GM21576 (cell line): Measurements from ENCODE around the gene FNBP1L.
"Not testable (repeated sequence)": the region's sequence is repeated elsewhere in the genome, so short reads cannot be mapped to it uniquely, and the experiment has no call there.

Experiments
- ATAC-seq: cut with Tn5 transposase; IDR thresholded peaks from one replicate; pipeline ENCODE4 v1.9.1; 2021; ENCODE audit warnings: mild to moderate bottlenecking, moderate library complexity; ENCODE audit not compliant: unreplicated experiment

FNBP1L gene

DNA sequence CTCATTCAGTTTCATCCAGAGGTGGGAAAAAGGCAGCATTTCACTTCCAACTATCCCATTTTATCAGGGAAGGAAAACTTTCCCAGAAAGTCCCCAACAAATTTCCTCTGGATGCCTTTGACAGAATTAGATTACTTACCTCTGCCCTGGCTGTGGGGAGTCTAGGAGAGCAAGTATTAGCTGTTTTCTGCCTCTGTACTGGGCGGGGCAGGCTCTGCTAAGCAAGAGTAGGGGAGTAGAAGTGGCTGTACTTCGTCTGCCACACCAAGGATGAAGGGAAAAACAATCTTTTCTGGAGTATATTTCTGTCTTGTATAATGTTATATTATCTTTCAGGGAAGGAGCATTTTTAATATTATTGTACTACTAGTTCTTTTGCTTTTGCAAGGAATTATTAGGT, 78.5 kb downstream of the FNBP1L start:
- no peak for ATAC-seq

DNA sequence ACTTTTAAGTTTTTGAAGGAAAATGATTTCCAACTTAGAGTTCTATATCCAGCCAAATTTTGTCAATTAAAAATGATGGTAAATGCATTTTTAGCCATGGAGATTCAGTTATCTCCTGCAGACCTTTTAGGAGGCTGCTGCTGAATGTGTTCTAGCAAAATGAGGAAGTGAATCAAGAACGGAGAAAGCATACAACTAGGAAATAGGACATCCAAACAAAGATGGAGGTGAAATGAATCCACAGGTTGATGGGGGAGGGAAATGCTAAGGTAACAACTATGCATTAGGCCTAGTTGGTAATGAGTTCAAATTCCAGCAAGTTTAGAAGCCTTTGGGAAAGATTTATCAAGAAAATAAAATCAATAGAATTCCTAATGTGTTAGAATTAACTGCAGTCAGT, 80.5 kb downstream of the FNBP1L start:
- ATAC-seq = no peak

DNA sequence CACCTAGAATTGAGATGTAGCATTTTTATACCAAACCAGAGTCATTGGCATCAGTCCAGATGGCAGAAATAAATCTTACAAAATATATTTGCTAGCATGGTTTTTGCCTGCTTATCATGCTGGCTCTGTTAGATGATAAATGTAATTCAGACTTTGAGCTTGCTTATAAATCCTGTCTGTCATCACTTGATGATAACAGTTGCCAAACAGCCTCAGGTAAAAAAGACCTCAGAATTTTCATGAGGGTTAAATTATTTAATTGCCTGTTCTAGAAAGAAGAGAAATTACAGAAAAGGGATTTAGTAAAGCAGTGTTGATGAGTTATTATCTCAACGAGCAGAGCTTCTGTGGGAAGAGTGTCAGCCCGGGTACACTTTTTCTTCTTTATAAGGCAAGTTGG, 83.3 kb downstream of the FNBP1L start:
- no peak for ATAC-seq

DNA sequence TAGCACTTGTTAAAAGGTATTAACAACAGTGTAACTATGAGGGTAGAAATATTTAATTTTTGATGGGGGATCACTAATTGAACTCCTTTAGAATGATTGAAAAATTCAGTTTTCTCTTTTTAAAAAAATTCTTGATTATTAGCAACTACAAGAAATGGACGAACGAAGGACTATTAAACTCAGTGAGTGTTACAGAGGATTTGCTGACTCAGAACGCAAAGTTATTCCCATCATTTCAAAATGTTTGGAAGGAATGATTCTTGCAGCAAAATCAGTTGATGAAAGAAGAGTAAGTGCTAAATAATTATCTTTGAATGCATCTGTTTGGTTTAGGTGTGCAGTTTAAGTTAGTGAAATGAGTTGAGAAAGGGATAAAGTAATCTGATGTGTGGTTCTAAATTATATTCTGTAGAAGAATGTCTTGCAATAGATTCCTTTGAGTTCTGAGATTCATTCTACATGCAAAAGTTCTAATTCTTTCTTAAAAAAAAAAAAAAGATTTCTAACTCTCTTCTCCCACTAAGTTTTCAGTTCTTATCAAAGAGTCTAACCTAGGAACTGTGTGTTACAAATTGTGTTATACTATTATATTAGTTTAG, 85.0 kb downstream of the FNBP1L start:
- no peak for ATAC-seq

DNA sequence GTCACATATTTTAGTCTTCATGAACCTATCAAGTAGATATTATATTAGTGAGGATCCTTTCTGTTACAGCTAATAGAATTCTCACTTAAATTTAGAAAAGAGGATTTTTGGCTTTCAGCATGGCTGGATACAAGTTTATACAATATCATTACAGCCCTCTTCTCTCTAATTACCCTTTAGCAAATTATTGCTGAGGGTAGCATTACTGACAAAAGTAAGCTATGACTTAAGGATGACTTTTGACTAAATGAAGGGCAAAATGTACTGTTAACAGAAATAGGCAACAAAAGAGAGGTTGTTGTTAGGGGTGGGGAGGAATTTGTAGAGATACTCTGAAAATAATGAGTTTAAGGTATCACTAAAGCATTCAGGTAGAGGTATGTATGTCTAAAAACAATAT, 85.8 kb downstream of the FNBP1L start:
- ATAC-seq = no peak

DNA sequence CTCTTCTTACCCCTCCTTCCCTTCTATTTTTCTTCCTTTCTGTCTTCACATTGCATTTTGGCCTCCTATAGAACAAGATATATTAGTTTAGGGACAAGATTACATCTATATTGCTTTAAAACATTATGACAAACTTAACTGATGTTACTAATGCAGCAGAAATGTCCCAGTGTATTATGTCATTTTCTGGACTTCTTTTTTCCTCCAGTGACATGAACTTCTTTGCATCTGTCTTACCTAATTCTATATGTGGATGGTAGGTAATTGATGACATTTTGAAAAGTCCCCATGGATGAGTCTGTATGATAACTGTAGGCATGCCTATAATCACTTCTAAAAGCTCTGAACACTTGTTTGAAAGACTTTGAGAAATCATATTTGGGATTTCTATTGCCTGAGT, 89.5 kb downstream of the FNBP1L start:
- ATAC-seq = no peak

DNA sequence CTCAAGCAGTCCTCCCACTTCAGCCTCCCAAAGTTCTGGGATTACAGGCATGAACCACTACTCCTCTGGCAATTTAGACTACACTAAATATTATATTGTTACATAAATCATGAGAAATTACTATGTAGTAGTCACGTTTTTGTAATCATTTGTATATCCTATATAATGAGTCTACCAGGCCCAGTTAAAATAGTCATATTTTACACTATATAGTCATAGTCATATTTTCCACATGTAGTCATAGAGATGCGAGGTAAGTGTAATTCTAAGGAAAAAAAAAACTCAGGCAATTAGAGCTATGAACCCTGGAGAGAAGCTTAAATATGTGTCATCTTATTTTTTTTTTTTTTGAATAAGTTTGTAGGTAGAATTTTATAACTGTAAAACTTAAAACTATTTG, 90.0 kb downstream of the FNBP1L start:
- ATAC-seq = no peak

DNA sequence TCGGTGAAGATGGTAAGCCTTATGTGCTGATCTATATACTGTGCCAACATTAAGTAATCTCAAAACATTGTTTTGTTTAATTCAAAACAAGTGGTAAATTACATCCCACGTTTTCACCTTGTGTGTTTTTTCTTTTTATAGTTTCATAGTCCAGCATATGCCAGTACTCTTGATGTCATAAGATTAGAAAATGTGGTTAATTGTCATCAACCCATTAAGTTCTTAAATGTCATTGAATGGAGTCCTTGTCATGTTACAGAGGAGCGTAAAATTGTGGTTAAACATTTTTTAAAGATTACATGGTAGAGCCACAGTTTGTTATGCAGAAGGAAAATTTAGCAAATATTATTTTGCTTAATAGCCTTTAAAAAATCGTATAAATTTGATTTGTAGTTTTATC, 93.1 kb downstream of the FNBP1L start:
- ATAC-seq = no peak

DNA sequence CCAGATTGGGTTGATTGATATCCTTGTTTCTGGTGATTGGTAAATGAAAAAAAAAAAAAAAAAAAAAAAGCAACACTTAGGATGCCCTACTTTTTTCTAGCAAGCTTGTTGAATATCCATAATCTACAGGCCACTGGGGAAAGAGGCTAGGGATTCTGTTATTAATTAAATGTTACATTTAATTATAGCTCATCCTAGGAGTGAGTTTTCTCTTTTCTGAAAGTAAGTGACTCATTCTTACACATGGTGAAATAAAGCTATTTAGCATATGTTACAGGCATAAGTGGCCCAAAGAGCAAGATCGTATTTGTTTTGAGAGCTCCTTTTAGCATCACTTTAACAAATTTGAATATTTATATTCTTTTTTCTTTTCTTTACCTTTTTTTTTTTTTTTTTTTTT, 94.5 kb downstream of the FNBP1L start:
- ATAC-seq = no peak

DNA sequence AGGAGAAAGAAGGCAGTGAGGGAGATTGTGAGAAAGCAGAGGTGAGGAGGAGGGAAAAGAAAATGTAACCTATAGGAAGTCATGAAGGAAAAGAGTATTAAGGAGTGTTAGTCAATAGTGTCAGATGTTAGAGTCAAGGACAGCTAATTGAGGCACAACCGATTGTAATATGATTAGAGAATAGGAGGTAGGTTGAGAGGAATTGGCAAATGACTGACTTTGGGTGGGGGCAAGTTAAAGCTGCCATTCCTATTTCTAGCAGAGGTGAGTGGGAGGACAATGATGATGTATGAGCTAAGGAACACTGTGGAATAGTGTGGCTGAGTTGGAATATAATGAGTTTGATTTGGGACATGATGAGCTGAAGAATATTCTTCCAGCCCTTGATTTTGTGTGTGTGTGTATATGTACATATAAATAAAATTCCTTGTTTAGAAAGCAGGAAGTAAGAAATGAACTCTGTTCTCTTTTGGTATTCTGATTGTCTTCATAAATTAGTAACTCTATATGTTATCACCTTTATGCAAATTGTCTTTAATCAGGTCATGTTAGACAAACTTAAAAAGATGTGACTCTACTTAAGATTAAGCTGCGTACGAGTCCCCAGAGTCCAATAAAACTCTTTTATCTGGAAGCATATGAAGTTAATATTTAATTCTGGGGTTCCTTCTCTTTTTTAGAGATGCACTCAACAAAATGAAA, 98.4 kb downstream of the FNBP1L start:
- no peak for ATAC-seq

DNA sequence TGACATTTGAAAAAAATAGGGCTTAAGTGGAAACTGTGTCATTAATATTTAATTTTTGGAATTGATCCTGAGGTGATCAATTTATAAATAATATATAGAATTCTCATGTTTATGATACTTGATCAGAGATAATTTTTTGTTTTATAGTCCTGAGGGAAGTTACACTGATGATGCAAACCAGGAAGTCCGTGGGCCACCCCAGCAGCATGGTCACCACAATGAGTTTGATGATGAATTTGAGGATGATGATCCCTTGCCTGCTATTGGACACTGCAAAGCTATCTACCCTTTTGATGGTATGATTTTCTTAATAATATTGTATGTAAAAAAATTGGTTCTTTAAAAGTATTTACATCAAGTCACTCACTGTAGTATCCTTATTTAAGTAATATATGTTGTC, 101.2 kb downstream of the FNBP1L start:
- ATAC-seq = no peak

DNA sequence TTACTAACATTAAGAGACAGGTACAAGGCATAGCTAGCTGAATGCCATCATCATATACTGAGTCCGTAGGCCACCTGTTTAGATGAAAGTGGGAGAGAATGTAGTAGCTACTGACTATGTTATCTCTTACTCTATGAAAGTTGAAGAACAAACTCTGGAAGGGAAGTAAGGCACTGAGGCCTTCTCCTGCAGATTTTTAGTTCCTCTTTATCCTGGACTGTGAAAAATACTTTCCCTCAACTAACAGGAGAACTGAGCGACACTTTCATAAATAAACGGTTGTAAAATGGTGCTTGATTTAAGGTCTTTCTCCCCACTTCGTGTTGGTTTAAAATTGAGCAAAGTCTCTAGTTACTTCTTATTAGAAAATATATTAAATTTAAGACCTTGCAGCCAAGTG, 101.9 kb downstream of the FNBP1L start:
- no peak for ATAC-seq

DNA sequence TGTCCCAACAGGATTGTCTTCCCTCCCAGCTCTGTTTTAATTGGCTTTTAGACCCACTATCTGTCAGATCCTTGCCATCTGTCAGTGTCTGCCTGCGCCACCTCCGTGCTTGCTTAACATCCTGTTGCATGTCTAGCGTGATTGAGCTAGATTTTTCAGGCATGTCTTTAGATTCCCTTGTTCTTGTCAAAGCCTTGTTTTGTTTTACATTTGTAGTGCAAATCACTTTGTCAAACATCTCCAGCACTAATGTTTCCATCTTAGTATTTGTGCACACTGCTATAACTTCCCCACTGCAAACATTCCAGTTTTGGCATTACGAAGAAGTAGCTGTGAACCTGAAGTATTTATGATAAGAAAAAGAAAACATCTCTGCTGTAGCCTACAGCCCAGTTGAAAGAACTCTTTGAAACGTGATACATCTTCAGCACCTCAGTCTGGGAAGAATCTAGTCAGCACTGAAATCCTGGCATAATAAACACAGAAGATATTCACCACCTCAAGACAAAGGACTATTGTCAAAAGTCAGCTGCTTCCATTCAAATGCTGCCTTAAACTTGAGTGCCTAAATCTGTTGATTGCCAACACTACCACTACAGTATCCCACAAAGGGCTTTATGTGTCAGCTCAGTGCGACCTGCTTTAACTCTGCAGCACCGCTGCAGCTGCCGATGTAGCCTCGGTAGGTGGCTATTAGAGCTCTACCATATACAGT, 105.0 kb downstream of the FNBP1L start:
- ATAC-seq = no peak

DNA sequence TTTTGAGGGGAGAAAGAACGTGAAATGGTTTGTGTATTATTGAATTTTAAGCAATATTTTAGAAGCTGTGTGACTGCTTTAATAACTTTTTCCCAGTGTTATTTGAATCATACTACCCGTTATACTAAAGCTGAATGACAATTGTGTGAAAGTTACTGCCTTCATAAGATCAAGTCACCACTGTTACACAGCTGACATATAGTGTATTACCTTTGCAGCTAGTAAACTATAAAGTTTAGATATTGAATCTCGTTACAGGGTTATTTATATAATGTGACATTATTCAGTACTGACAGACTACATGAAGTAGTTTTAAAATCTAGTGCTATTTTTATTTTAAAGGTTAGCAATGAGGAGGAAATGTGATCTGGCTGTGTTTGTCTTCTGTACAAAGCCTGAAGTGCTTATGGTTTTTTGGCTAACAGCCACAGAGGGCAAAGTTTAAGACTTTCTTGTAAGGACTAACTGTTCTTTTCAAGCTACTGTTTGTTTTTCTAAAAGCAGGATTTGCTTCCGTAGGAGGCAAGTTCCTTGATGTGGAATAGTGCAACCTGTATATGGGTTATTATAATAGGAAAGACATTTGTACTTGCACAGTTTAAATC, 106.1 kb downstream of the FNBP1L start:
- not testable (repeated sequence) for ATAC-seq

DNA sequence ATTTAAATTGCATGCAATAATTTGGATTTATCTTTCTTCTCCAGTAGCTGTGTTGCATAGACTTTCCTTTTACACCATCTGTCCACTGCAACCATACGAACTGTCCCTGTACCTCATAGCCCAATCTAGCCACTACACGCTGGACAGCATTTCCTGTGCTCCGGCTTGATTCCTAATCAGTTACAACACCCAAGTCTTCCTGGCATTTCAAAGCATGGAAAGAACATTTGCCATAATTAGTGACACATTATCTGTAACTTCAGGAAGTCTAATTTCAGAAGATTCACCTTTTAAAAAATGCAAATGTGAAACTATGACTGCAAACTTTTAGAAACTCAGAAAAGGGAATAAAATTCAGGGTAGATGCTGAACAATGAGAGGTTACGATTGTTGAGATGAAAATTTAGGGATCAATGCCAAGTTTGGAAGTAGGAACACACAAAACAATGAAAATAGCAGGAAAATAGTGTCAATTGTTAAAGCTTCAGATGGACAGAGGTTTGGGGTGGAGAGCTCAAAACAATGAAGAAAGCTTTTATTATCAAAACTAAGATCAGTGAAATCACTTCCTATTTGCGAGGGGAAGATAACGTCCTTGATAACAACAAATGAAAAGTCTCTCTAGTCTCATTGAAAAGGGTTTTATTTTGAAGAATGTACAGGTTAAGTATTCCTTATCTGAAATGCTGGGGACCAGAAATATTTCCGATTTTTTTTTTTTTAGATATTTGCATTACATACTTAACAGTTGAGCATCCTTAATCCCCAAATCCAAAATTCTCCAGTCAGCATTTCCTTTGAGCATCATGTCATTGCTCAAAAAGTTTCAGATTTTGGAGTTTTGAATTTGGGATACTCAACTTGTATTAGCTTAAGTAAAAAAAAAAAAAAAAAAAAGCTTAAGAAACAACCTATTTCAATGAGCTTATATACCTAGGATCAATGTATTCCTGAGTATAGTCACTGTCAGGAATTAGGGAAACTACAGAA, 107.3 kb downstream of the FNBP1L start:
- ATAC-seq = no peak

DNA sequence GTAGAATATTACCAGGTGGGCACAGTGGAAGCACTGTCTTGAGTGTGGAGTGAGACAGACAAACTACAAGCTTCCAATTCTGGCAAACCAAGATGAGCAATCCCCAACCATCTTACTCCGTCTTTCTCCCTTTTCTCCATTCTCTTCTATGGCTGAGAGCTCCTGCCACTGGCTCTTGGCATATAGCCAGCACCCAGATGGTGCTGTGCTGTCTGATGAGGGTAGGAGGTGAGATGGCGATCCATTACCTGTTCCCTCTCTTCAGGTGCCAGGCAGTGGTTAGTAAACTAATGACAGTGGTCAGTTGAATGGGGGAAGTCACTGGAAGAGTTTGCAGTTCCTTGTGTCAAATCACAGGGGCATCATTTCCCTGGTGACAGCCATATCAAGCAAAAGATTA, 108.4 kb downstream of the FNBP1L start:
- ATAC-seq = no peak

DNA sequence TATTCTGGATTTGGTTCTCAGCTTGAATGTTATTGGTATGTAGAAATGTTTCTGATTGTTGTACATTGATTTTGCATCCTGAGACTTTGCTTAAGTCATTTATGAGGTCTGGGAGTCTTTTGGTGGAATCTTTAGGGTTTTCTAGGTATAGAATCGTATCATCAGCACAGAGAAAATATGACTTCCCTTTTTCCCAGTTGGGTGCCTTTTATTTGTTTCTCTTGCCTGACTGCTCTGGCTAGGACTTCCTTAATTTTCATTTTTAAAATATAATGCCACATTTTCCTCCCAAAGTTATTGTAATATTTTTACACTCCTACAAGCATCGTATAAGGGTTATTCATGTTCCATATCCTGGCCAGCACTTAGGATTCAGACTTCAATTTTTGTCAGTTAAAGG, 111.1 kb downstream of the FNBP1L start:
- no peak for ATAC-seq

DNA sequence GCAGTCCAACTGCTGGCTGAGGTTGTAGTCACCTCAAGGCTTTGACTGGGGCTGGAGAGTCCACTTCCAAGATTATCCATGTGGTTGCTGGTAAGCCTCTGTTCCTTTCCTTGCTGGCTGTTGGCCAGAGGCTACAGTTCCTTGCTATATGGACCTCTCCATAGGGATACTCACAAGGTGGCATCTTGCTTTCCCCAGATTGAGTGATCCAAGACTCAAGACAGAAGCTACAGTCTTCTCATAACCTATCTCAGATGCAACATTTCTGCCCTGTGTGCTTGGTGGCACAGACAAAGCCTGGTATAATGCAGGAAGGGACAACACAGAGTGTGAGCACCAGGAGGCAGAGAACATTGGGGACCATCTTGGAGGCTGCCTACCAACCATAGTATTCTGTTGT, 111.8 kb downstream of the FNBP1L start:
- ATAC-seq = no peak

DNA sequence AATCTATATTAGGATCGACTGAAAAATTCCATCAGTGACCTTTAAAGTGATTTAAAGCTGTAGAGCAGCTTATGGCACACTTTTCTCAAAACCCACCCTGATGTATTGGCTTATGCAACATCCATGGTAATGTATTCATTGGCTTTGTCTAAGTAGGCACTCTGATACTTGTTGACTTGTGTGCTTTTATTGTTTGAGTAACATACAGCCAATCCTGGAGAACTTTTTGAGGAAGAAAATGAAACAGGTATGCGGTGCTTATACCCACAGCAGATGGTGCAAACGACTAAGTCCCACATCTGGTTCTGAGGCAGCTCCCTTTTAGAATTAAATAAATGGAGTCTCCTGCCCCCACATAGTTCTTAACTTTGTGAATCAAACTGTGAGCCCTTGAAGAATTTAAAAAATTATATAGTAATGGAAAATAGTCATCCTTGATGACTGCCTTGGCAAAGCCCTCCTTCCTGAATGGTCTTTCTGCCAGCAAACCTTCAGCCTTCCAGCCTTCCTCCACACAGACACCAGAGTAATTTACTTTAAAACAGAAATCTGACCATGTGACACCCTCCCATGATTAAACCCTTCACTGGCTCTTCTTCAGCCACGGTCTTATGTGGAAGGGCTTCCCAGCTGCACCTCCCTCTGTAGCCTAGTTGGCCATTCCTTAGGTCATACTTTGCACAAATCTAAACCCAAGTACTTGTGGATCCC, 117.7 kb downstream of the FNBP1L start:
- ATAC-seq = no peak

DNA sequence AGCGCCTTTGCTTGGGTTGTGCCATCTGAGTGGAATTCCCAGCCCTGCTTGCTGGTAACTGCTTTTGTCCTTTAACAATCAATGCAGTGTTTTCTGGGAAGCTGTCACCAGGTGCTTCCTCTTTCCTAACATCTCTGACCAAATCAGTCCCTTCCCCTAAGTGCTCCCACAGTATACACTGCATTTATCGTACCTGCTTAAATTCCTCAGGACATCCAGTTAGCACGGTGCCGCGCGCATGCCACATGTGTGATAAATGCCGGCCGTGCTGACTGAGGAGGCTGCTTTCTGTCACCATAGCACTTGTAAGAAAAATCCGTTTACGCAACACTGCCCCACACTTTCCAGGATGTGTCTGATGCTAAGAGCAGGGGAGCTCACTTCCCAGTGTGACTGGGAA, 118.3 kb downstream of the FNBP1L start:
- ATAC-seq = no peak
